Caco-2 (cell line): Measurements from ENCODE around the gene MAPK12. TPM values are rescaled to one million over a fixed set of nuclear protein-coding genes. Genes with fewer than 3 reads are reported as not detected.
A peak's percentile ranks its signal among the peaks of the same experiment; 100 is the strongest.

Experiments used
- BruUV-seq: library from RNA; stranded (reverse); fragments of 400-500 nt; replicated peaks from 2 replicates; lab custom pipeline; 2021; lab: Mats Ljungman, UMichigan
- CTCF ChIA-PET: fragments of 300-600 bp; sonication (Branson Sonifier 250); formaldehyde crosslinking; loops from one replicate; lab custom pipeline; 2022; ENCODE audit warnings: antibody characterized with exemption; lab: Charles Lee
- POLR2A ChIA-PET: fragments of 300-600 bp; sonication (Branson Sonifier 250); formaldehyde crosslinking; loops from one replicate; lab custom pipeline; 2022; ENCODE audit warnings: antibody characterized with exemption; lab: Charles Lee
- DNase-seq, 2 experiments: peaks; one replicate each; pipeline versions ENCODE4 v3.0.0 to v3.0.0-alpha.2; 2020 to 2022
- H3K27me3 ChIP-seq: replicated peaks from 2 replicates; pipeline ENCODE4 v1.6.0; 2011; ENCODE audit warnings: low read length; ENCODE audit not compliant: control insufficient read depth, insufficient read depth
- H3K36me3 ChIP-seq: 2 replicates; pipeline ENCODE4 v1.5.1; 2011; ENCODE audit warnings: low read length; ENCODE audit not compliant: control insufficient read depth, insufficient read depth
- H3K4me1 ChIP-seq: fragments of 250-450 bp; sonication (Bioruptor Pico); 2 replicates; pipeline ENCODE4 v1.5.1; 2020; ENCODE audit warnings: mild to moderate bottlenecking
- H3K4me3 ChIP-seq: 2 replicates; pipeline ENCODE4 v1.5.1; 2011; ENCODE audit warnings: low read depth, mild to moderate bottlenecking, control low read depth, low read length
- H3K9me3 ChIP-seq: fragments of 250-450 bp; sonication (Bioruptor Pico); 2 replicates; pipeline ENCODE4 v1.5.1; 2020; ENCODE audit warnings: mild to moderate bottlenecking, moderate library complexity
- H3K27ac Mint-ChIP-seq: one replicate; pipeline ENCODE4 v1.8.0; 2022; ENCODE audit warnings: mixed read lengths; ENCODE audit not compliant: unreplicated experiment
- H3K27me3 Mint-ChIP-seq: one replicate; pipeline ENCODE4 v1.8.0; 2022; ENCODE audit warnings: mixed read lengths; ENCODE audit not compliant: insufficient read depth, unreplicated experiment
- H3K36me3 Mint-ChIP-seq: one replicate; pipeline ENCODE4 v1.8.0; 2022; ENCODE audit warnings: mild to moderate bottlenecking, mixed read lengths; ENCODE audit not compliant: insufficient read depth, unreplicated experiment
- H3K4me1 Mint-ChIP-seq: one replicate; pipeline ENCODE4 v1.8.0; 2022; ENCODE audit warnings: low read depth, mixed read lengths; ENCODE audit not compliant: unreplicated experiment
- H3K4me3 Mint-ChIP-seq: one replicate; pipeline ENCODE4 v1.8.0; 2022; ENCODE audit warnings: mild to moderate bottlenecking, moderate library complexity, mixed read lengths; ENCODE audit not compliant: unreplicated experiment
- H3K9me3 Mint-ChIP-seq: one replicate; pipeline ENCODE4 v1.8.0; 2022; ENCODE audit warnings: mixed read lengths; ENCODE audit not compliant: unreplicated experiment
- intact Hi-C: fragments of 100-400 bp; cut with micrococcal nuclease; formaldehyde crosslinking; loops from one replicate; pipeline ENCODE4 v1.10.0; 2022; ENCODE audit not compliant: unreplicated experiment
- total RNA-seq: library from RNA; stranded (reverse); gene quantifications from 2 replicates; pipeline ENCODE4 v1.2.3, GENCODE V29; 2022
- TF ChIP-seq, protein P1 (sequence below), 2 experiments: fragments of 200-600 bp in 1 of 2; IDR thresholded peaks; 1 replicate in 1 of 2; 2 replicates in 1 of 2; pipeline versions ENCODE4 v1.5.1 to v1.8.0; 2011 to 2022; ENCODE audit warnings: antibody characterized with exemption in 1 of 2, control low read depth in 1 of 2, inconsistent platforms in 1 of 2, low read depth in 1 of 2, low read length in 1 of 2, mild to moderate bottlenecking in 1 of 2, moderate library complexity in 1 of 2; ENCODE audit not compliant: insufficient read depth in 1 of 2, severe bottlenecking in 1 of 2, unreplicated experiment in 1 of 2

Gene MAPK12
- total RNA-seq, 1 experiment from 2014 or later: 37.4 TPM

DNA sequence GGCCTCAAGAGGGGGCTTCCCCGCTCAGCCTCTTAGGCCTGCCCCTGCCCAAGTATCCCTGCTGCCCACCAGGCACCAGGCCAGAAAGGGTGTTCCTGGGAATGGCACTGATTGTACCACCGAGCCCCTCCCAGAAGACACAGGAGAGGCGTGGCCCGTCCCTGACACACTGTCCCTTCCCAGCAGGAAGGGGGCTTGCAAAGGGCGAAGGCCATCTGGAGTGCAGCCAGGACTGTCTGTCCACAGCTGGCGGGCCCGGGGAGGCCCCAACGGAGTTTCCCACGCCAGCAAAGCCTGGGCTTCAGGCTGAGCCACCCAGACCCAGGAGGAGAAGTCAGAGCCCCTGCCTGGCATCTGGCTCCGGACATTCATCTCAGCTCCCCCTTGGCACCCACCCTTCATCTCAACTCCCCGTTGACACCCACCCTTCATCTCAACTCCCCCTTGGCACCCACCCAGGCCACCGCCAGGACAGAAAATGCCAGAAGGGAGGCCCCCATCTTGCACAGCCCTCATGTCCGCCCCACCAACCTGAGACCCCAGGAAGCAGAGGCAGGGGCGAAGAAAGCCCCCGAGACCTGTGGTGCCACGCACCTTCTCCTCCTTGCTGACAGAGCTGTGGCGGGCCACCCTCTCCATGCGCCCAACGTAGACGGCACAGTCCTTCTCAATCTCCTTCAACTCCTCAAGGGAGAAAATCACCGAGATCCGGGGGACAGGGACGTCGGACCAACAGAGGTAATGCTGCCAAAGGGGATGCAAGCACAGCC is 36.1 kb downstream of the MAPK12 start:
- Mint-ChIP-seq H3K27ac (no peak overlapping the region), H3K27me3 (no peaks in the 10 kb centered on the region), H3K4me1 (no peaks in the 10 kb centered on the region), H3K36me3 (peaks cover 21% of the 10 kb centered on the region), H3K4me3 (no peak overlapping the region), H3K9me3 (no peaks in the 10 kb centered on the region)
- H3K9me3 ChIP-seq: no peaks in the 10 kb centered on the region
- no peak for DNase-seq
- H3K4me1 ChIP-seq: no peaks in the 10 kb centered on the region
- TF ChIP-seq, protein P1, sequence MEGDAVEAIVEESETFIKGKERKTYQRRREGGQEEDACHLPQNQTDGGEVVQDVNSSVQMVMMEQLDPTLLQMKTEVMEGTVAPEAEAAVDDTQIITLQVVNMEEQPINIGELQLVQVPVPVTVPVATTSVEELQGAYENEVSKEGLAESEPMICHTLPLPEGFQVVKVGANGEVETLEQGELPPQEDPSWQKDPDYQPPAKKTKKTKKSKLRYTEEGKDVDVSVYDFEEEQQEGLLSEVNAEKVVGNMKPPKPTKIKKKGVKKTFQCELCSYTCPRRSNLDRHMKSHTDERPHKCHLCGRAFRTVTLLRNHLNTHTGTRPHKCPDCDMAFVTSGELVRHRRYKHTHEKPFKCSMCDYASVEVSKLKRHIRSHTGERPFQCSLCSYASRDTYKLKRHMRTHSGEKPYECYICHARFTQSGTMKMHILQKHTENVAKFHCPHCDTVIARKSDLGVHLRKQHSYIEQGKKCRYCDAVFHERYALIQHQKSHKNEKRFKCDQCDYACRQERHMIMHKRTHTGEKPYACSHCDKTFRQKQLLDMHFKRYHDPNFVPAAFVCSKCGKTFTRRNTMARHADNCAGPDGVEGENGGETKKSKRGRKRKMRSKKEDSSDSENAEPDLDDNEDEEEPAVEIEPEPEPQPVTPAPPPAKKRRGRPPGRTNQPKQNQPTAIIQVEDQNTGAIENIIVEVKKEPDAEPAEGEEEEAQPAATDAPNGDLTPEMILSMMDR (IDR thresholded peaks at IDR 0.05; ENCODE audit: insufficient read depth in 1 of 2, low read depth in 1 of 2, low read length in 1 of 2, severe bottlenecking in 1 of 2, unreplicated experiment in 1 of 2): no peak
- intact Hi-C loops: no loop called here
- no peaks in the 10 kb centered on the region; the same call in 1 of the 2 replicates for H3K36me3 ChIP-seq
- H3K4me3 ChIP-seq: no peak overlapping the region
- no peaks in the 10 kb centered on the region for H3K27me3 ChIP-seq
- ChIA-PET CTCF (no interaction called here), POLR2A (no interaction called here)
- BruUV-seq: no TSS peak

DNA sequence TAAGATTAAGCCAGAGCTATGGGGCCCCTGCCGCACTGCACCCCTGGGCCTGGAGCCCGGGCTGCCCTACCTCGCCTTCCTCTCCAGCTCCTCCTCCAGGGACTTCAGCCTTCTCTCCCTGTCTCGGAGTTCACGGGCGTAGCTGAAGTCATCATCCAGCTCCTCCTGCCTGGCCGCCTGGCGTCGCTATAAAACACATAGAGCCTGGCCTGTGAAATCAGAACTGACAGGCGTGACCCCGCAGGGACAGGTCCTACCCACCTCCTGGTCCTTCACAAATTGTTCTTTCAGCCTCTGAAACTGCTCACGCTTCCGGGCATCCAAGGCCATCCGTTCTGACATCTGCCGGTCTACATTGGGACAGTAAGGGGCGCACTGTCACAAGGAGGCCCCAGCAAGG is 37.4 kb downstream of the MAPK12 start:
- DNase-seq: no peak
- Histone ChIP-seq H3K9me3 (no peaks in the 10 kb centered on the region), H3K4me1 (no peaks in the 10 kb centered on the region), H3K4me3 (no peak overlapping the region), H3K27me3 (no peaks in the 10 kb centered on the region), H3K36me3 (no peaks in the 10 kb centered on the region; the same call in 1 of the 2 replicates)
- H3K27me3 Mint-ChIP-seq: no peaks in the 10 kb centered on the region
- BruUV-seq: no TSS peak
- TF ChIP-seq, protein P1 (IDR thresholded peaks at IDR 0.05; ENCODE audit: insufficient read depth in 1 of 2, low read depth in 1 of 2, low read length in 1 of 2, severe bottlenecking in 1 of 2, unreplicated experiment in 1 of 2): no peak
- no peak overlapping the region for H3K4me3 Mint-ChIP-seq
- no peaks in the 10 kb centered on the region for H3K4me1 Mint-ChIP-seq
- peaks cover 24% of the 10 kb centered on the region for H3K36me3 Mint-ChIP-seq
- no peaks in the 10 kb centered on the region for H3K9me3 Mint-ChIP-seq
- ChIA-PET CTCF (no interaction called here), POLR2A (no interaction called here)
- intact Hi-C loops: no loop called here
- no peak overlapping the region for H3K27ac Mint-ChIP-seq

DNA sequence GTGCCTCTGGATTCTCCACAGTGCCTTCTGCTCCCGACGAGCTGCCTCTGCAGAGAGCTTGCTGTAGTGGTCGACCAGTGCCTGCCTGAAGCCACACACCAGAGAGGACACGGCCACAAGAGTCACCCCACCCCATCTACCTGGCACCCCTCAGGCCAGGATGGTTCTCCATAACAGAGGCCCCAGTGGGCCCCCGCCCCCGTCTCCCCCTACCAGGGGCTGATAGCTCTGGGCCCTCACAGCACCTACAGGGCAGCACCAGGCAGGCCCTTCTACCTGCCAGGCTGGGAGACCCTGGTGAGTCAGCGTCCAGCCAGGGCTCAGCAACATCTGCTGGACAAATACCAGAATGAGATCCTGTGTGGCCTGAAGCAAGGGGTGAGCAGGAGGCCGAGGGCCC is 39.0 kb downstream of the MAPK12 start:
- no TSS peak for BruUV-seq
- no peaks in the 10 kb centered on the region for H3K9me3 Mint-ChIP-seq
- DNase-seq: peak in 1 of 2 experiments; percentile 29
- no peaks in the 10 kb centered on the region for H3K4me1 Mint-ChIP-seq
- Histone ChIP-seq H3K4me3 (no peak overlapping the region), H3K27me3 (no peaks in the 10 kb centered on the region), H3K9me3 (no peaks in the 10 kb centered on the region), H3K4me1 (no peaks in the 10 kb centered on the region), H3K36me3 (no peaks in the 10 kb centered on the region; the same call in 1 of the 2 replicates)
- ChIA-PET CTCF (no interaction called here), POLR2A (no interaction called here)
- H3K4me3 Mint-ChIP-seq: no peak overlapping the region
- no peaks in the 10 kb centered on the region for H3K27me3 Mint-ChIP-seq
- H3K27ac Mint-ChIP-seq: no peak overlapping the region
- intact Hi-C loops: no loop called here
- peaks cover 31% of the 10 kb centered on the region for H3K36me3 Mint-ChIP-seq
- TF ChIP-seq, protein P1 (IDR thresholded peaks at IDR 0.05; ENCODE audit: insufficient read depth in 1 of 2, low read depth in 1 of 2, low read length in 1 of 2, severe bottlenecking in 1 of 2, unreplicated experiment in 1 of 2): no peak
